Breast epithelium (tissue), 3 donors: ENCODE data around the gene SRGAP2C.
"Not testable (repeated sequence)": the region's sequence is repeated elsewhere in the genome, so short reads cannot be mapped to it uniquely, and the experiment has no call there.

Experiments
- CTCF ChIP-seq, 3 donors: fragments of 450-650 bp; IDR thresholded peaks; one replicate each; pipeline ENCODE4 v1.5.1; 2016 to 2017; ENCODE audit warnings: antibody characterized with exemption in 3 of 3, mild to moderate bottlenecking in 3 of 3, moderate library complexity in 3 of 3
- POLR2A ChIP-seq: fragments of 450-650 bp; IDR thresholded peaks from one replicate; pipeline ENCODE4 v1.6.1; 2016; ENCODE audit warnings: antibody characterized with exemption, mild to moderate bottlenecking, moderate library complexity

GRCh38 chr1:121296563-121296962 lies 111.8 kb downstream of the SRGAP2C start:
- TF ChIP-seq CTCF (IDR thresholded peaks at IDR 0.05); POLR2A: not testable (repeated sequence)
